C1 segment of cervical spinal cord (tissue), 14 donors: ENCODE data around the gene LMTK2.

Source experiments
- DNase-seq, 14 donors: peaks; one replicate each; lab custom pipeline; 2025; lab: John Stamatoyannopoulos, UW

The LMTK2 gene

GRCh38 chr7:98233219-98234070, 126.8 kb downstream of the LMTK2 start:
- no peak for DNase-seq

DNA sequence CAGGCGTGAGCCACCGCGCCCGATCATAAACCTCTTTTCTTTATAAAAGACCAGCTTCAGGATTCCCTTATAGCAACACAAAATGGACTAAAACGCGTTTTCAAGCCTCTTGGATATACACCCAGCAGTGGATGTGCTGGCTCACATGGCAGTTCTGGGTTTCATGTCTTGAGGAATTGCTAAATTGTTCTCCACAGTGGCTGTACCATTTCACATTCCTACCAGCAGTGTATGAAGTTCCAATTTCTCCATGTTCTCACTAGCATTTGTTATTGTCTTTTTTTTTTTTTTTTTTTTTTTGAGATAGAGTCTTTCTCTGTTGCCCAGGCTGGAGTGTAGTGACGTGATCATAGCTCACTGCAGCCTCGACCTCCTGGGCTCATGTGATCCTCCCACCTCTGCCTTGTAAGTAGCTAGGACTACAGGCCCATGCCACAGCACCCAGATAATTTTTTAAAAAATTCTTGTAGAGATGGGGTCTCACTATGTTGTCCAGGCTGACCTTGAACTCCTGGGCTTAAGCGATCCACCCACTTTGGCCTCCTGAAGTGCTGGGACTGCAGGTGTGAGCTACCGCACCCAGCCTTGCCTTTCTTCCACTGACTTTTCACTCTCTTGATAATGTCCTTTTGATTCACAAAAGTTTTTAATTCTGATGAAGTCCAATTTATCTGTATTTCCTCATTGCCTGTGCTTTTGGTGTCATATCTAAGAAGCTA, 127.9 kb downstream of the LMTK2 start:
- DNase-seq = no peak

DNA sequence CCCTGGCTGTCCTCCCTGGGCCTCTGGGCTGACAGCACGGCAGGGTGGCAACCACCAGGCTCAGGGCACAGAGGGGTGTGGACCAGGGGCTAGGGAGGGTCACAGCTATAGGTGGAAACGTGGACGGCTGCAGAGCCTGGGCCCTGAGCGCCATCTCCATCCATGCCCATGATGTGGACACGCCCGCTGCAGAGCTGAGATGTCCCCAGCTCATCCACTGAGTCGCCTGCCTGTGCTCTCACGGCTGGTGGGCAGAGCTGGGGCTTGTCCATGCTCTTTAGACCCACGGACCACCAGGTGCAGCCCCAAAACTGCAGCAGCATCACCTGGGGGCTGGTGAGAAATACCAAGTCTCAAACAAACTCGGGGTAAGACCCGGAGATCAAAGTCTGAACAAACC, 129.2 kb downstream of the LMTK2 start:
- no peak for DNase-seq

DNA sequence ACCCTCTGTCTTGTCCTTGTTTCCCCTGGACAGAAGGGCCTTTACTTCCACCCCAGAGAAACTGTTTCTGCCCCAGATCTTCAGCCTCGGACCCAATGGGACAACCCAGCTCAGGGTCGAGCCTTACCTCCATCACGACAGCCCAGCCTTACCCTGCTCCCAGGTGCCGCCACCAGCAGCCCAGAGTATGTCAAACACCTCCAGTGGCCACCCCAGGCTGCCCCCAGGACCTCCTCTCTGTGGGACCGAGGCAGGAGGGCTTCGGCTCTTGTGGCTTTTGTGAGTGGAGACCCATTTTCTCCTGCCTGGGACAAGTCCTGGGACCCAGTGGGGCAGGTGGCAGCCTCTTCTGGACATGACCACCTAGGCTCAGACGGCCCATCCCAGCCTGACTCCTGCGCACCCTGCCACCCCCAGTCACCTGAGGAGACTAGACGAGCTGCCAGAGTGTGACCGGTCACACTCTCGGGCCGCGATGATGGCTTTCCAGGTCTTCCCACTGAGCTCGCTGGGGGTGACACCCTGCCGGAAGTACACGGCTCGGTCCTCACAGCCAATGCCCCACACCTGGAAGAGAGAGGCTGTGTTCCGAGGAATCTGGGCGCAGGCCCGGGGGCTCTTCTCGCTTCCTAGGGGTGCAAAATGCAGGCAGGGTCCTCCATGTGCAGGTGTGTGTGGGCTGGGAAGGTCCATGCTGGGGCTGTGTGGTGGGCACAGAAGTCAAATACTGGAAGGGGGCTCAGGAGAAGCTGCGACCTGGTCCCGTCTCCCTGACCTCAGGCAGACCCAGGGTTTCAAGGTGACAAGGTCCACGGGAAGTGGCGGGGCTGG, 129.9 kb downstream of the LMTK2 start:
- no peak for DNase-seq

GRCh38 chr7:98238076-98238475, 131.4 kb downstream of the LMTK2 start:
- DNase-seq = no peak

DNA sequence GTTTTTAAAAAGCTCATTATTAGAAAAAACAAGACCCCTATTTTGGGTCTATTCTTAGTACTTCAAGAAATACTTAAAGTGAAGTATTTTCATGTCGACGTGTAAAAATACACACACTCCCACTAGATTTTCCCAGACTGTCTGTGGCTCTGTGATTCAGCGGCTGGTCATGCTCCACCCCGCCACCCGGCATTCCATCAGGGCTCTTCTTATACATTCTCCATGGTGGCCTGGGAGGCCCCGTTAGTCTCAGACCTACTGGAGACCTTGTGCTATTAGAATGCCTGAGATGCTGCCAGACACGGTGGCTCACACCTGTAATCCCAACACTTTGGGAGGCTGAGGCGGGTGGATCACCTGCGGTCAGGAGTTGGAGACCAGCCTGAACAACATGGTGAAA, 132.3 kb downstream of the LMTK2 start:
- no peak for DNase-seq

DNA sequence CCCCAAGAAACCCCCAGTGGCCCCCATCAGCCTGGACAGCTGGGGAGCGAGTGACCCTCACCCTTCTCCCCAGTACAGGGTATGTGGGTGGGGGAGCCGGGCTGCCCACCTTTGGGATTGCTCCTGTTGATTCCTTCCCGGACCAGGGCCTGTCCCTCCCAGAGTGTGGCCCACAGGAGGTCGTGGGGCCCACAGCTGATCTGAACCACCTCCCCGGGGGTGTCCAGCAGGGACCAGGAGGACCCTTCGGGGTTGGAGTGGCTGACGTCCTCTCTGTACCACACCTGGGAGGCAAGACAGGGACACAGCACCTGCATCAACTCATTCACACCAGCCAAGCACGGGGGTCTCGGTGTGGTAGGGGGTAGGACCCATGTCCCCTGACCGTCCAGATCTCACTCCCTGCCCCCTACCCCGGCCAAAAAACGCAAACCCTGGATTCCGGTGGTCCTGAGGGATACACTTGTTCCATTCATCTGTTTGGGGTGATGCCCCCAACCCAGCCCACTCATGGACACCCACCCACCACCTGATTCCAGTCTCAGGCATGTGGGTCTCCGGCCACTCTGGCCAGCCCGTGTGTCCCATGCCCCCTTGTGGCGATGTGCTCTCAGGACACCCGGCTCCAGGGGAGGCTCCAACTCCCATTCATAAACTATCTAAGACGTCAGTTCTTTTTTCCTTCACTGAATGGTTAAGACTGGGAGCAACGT, 134.5 kb downstream of the LMTK2 start:
- DNase-seq = peak in 4 of 14 donors; percentile 0 to 49 (median 12)

GRCh38 chr7:98241674-98242241, 135.1 kb downstream of the LMTK2 start:
- no peak for DNase-seq

DNA sequence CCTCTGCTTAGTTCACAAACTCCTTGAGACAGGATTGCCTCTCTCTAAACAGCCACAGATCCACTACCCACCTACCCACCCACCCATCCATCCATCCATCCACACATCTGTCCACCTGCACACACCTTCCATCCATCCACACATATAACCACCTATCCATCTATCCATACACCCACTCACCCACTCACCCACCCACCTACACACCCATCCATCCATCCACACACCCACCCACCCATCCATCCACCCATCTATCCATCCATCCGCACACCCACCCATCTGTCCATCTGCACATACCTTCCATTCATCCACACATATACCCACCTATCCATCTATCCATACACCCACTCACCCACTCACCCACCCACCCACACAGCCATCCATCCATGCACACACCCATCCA, 135.7 kb downstream of the LMTK2 start:
- DNase-seq = no peak

DNA sequence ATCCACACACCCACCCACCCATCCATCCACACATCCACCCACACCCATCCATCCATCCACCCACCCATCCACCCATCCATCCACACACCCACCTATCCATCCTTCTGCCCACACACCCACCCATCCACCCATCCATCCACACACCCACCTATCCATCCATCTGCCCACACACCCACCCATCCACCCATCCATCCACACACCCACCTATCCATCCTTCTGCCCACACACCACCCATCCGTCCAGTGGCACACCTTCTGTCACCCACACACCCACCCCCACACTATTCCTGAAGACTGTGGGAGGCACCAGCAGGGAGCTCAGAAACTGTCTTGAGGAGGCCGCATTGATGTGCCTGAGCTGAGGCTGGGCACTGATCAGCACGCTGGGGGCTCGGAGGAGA, 136.3 kb downstream of the LMTK2 start:
- no peak for DNase-seq

GRCh38 chr7:98244871-98245270, 138.2 kb downstream of the LMTK2 start:
- DNase-seq = no peak

- DNase-seq = no peak
Observed at GRCh38 chr7:98248156-98248555, 141.5 kb downstream of the LMTK2 start.

DNA sequence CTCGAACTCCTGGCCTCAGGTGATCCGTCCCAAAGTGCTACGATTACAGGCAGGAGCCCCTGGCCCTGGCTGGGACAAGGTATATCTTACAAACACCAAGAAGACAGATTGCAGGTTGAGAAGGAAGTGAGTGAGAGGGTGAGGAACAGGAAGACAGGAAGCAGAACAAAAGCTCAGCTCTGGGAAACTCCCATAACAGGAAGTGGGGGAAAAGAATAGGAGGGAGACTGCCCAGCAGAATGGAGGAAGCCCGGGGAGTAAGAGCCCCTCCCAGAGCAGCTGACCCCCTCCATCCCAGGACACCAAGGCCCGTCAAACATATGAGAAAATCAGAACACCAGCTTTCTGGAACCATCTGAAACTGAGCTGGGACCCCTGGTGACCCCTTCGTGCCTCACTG, 142.4 kb downstream of the LMTK2 start:
- no peak for DNase-seq

DNA sequence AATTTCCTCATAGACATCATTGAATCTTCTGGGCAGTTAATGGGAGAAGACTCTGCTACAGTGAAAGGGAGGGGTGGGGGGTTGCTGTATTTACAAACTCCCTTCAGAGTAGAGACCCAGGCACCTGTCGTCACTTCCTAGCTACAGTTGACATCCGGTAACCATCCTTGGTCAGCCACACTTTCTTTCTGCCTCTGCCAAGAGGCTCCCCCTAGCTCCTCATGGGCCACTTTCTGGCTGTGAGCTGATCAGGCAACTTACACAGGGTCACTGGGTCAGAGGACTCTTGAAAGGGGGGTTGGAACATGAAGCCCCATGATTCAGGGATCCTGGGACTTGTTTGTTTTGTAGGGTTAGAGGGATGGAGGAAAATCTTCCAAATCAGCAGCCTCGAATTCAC, 144.1 kb downstream of the LMTK2 start:
- no peak for DNase-seq

DNA sequence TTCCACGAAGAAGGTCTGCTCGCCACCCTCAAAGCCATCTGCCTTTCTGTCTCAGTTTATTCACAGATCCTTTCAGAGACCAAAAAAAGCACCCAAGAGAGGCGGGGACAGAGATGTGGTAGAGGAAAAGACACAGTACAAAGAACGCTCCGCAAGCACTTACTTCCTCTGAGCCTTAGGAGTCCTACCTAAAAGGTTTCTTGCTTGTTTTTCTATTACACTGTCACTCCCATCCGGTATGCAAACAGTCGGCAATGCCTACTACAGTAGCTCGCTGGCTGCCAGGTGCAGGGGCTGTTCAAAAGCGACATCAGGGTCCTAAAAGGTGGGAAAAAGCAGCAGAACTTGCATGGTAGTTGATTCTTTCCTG, 144.6 kb downstream of the LMTK2 start:
- no peak for DNase-seq

GRCh38 chr7:98251601-98252424, 145.2 kb downstream of the LMTK2 start, which contains the start of gene TECPR1:
TECPR1 (minus strand) TSS chr7:98252232; CDS start chr7:98246146, 6,086 bp downstream.
- DNase-seq = peak; percentile 37 to 95 (median 90)

DNA sequence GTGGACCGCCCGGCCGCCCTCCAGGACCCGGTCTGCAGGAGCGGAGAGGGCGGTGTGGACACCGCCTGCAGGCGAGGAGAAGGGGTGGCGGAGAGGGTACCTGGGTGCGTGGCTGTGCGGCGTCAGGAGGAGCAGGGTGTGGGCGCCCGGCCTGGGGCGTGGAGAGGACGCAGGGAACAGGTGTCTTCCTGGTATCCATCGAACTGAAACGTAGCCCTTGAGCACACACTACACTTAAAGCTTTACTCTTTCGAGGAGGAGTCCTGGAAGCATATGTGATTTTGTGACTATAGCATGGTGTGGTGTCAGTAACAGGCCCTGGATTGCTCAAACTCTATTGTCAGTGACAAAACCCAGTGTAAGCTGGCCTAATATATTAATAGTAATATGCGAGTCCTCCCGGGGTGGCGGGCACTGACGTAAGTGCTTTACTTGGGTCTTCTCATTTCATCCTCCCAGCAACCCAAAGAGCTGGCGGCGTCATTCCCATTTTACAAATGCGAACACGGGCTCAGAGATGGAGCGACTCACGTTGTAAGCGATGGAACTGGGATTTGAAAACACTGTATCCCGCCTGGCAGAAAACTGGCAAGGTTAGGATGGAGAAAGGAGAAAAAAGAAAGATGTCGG, 145.9 kb downstream of the LMTK2 start:
- DNase-seq = peak in 1 of 14 donors; percentile 53

DNA sequence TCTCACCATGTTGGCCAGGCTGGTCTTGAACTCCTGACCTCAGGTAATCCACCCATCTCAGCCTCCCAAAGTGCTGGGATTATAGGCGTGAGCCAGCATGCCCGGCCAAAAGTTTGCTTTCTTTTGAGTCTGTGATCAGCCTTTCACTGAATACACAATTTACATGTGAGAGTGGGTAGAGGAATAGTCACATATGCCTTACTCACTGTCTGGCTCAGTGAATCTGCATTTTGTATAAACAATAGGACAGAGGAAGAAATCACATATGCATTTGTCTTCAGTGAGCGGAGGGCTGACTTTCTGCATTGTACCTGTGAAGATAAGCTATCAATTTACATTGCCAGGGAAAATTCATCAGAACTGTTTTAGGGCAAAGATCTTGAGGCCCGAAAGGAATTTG, 147.9 kb downstream of the LMTK2 start:
- no peak for DNase-seq

GRCh38 chr7:98254951-98255610, 148.4 kb downstream of the LMTK2 start:
- no peak for DNase-seq
